HG03135 (cell line): ENCODE measurements around the gene PIK3R1.

Source experiments
- ATAC-seq: cut with Tn5 transposase; IDR thresholded peaks from one replicate; pipeline ENCODE4 v1.9.1; 2021; ENCODE audit warnings: mild to moderate bottlenecking, moderate library complexity; ENCODE audit not compliant: unreplicated experiment

Gene PIK3R1

DNA sequence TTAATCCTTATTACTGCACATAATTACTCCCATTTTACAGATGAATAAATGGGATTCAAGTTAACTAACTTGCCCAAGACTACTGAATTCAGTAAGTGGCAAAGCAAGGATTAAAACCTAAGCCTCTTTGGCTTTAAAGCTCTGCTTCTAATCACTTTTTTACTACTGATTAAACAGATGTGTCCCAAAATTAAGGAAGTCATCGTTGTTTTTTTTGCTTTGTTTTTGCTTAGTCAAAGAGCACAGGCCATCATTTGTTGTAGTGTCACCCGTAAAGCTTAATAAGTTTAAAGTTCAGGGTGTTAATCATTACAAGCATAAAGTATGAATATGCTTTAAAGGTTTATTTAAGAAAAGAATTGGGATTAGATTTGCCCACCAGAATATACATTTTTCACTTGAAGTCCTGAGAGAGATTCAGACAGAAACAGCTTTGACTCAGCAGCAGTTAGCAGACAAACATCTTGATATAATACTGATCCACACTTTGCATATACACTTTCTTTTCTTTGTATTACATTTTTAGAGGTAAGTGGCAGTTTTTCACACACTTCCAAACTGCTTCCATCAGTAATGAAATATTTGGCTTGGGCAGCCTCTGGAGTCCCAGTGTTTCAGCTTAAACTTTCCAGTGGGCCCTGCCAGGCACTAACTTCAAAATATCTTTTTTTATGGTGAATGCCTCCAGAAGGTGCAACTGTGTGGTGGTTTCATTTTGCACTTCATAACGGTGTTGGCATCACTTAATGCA lies 52.7 kb downstream of the PIK3R1 start:
- no peak for ATAC-seq

DNA sequence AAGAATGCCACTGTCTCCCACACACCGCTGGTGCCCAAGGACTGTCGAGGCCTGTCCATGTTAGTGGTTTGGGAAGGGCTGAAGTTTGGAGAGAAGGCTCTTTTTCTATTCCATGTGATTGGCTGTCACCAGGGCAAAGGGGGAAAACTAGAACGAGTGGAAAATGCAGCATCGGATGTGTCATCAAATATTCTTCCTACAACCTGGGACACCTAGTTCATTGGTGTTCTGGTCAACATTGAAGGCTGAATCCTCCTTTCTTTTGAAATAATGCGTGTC lies 53.2 kb downstream of the PIK3R1 start:
- ATAC-seq = no peak

DNA sequence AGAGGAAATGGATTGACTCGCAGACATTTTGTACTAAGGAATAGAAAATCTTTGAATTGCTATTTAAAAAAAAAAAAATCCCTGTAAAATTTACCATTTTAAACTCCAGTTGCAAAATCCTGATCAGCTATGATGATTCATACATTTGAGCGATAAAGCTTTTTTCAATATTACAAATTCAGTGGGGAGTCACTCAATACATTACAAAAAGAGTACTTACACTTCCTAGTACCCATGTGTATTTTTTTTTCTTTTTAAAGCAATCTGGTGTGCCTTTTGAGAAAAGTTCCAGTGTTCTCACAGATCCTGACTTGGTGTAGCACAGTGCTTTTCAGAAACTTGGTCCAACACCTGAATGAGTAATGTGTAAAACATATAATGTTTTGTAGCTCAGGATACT lies 54.3 kb downstream of the PIK3R1 start:
- no peak for ATAC-seq

DNA sequence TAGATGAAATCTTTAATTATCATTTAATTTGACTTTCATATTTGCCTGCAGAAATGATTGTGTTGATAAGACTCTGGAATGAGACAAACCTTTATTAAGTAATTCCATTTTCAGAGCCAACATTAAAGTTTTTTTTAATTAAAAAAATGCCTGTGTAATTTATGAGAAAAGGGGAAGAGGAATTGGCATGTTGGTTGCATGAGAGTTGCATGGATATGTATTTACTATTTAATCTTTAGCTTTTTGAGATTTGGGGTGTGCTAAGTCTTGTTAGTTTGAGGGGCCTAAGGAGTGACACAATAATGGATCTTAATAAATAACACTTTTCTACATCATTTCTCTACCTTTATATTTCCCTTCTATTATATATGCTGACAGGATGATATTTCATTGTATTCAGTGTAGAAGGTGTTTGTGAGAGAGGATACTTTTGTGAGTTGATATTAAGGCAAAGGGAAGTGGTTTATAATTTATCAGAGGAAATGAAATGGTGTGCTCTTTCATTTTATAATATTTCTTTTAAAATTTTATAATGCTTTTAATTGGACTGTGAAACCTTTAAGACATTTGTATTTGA lies 54.9 kb downstream of the PIK3R1 start:
- no peak for ATAC-seq

DNA sequence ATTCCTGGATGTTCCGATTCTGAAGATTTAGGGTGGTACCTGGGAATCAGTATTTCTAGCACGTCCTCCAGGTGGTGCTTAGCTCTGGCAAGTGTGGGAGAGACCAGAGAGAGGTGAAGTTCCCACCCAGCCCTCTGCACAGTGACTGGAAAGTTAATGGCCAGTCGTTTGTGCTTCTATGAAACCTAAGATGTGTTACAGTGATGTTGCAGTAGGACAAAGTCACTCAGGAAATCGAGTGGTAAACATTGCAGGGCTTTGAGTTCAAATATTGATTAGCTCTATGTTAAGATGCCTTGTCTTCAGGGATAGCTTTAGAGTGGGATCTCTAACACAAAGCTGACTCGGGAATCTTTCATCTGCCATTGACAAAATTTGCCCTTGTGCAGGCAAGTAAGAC lies 55.6 kb downstream of the PIK3R1 start:
- no peak for ATAC-seq

DNA sequence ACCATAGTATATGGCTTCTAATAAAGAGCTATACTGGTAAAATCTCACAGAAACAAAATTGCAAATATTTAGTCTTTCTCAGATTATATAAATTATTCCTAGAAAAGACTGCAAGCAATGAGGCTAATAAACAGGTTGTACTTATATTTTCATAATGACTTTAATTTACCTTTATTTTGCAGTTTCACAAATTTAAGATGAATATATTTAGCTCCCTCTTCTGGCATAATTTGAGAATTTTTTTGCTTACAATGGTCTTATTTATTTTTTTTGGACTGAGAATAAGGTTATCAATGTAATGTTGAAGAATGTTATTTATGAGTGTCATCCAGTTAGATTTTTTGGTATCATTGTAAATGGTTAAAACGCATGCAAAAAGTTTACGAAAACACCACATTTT lies 56.7 kb downstream of the PIK3R1 start:
- no peak for ATAC-seq

DNA sequence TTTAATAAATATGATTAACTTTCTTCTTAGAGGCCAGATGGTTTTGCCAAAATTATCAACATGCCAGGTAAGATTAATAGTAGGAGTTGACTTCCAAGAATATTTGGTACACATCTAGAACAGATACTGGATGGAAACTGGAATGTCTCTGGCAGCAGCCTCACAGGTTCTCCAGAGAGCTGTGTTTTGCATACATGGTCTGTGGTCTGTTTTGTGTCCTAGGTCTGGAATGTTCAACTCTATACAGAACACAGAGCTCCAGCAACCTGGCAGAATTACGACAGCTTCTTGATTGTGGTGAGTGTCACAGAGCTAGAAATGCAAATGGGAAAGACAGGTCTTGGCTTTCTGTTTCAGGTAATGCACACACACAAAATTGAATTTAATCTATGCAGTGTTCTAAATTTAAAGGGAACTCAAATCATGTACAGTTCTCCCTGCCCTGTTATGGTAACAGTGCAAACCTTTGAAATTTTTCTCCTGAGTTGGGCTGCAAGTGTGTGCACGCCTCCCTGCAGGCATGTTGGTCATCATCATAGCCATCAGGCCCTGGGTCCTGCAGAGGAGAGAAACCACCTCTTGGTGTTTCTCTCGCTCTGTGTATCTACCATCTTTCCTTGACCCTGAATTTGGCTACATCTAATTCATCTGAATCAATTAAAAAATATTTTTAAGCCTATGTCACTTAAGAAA lies 58.3 kb downstream of the PIK3R1 start:
- ATAC-seq = no peak

DNA sequence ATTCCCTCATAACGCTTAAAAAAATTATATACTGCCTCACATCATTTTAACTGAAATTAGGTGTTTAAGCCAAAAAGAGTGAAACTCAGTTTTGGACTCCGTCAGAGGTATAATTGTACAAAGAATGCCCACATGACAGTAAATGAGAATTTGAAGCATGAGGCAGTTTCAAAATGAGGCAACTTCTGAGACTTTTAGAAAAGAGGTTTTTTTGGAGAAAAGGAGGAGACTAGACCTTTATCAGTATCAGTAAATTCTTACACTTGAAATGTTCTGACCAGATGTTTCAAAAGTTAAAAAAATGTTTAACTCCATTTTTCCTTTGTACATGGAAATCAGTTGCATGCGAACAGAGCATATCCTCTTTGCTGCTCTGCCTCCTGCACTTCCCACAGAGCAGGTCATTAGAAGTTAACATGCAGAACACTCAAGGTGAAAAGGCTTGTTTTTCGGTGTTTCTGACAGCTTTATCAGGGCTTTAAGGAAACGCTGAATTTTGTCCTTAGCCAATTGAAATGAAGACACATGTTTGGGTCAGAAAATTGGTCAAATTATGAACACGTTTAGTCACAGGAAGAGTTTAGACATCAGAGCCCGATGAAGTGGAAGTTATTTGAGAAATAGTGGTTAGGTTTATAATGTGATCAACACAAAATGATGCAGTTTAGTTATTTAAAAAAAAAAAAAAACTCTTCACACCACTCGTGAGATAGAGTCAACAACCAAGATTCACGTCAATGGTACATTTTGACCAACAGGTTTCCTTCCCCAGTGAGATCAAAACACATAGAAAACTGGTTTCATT lies 59.5 kb downstream of the PIK3R1 start:
- ATAC-seq = no peak

DNA sequence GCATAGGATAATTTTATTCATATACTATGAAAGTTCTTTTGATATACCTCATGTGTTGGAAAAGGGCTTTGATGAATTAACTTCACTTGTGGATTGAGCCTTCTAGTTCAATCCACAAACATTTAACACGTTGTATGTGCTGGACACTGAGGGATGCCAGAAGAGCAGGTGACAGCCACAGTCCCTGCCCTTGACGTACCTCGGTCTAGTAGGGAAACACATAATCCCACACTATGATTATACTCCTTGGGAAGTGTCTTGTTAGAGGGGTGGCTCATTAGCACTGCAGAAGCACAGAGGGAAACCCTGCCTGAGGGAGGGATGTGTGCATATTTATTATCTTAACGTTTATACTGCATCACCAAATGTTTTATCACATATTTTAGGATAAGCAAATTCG lies 61.2 kb downstream of the PIK3R1 start:
- ATAC-seq = no peak

DNA sequence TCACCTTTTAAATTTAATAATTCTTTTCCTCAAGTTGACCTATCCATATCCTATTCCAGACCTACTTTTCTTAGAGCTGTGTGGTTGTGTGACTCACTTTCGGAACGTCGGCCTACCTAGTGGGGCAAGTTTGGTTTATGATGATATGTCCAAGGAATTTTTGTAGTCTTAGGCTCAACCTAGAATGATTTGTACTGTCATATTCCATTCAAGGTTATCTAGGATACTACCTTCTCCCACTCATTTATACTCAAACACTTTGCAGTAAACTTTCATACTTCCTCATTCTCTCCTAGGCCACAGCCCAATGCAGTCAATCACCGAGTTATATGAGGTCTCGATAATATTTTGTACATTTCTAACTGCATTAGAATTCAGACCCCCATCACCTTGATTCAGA lies 61.9 kb downstream of the PIK3R1 start:
- no peak for ATAC-seq

DNA sequence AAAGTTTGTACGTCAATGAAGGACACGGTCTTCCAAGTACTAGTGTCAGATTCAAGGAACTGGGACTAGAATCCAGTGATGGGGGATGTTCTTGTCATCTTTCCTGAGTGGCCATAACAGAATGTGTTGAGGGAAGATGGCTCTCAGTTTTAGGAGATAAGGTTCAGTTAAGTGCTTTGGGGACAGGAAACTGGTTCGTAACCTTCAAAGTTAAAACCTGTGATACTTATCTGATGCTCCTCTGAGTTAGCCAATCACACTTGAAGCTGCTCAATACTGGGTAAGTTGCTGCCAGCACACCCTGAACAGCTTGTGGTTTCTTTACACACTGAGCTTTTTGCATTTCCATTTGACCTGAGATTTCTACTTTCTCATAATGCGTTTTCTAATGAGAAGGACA lies 64.4 kb downstream of the PIK3R1 start:
- no peak for ATAC-seq

DNA sequence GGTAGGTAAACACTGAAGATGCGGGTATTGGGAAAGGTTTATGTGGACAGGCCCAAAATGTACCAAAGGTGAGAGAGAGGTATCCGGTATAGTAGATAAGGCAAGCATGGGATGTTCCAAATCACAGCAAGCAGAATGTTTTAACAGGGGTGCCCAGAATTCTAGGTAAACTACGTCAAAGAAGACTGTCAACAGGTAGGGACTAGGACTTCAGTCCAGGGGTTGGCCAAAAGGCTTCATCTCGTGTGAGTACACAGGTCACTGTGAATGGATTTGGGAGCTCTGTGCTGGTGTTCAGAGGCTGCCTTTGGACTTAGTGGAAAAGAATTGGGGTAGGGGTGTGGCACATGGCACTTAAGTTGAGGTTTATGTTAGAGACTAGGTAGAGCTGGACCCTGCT lies 66.4 kb downstream of the PIK3R1 start:
- ATAC-seq = no peak

DNA sequence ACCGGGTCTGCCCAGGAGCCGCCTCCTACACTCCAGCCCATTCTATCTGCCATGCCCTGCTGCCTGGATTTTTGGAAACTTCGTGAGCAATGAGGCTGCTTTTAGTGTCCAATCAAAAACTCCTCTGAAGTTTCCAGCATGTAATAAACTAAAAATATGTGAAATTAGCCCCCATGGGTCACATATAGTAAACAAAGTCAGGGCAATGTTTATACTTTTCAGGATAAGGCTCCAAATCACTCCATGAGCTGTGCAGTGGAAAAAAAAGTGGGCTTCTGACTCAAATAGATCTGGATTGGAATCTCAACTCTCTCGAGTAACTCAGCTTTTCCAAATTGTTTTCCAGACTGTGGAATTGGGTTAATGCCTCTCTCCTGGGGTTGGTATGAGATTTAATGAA lies 68.2 kb downstream of the PIK3R1 start:
- no peak for ATAC-seq

DNA sequence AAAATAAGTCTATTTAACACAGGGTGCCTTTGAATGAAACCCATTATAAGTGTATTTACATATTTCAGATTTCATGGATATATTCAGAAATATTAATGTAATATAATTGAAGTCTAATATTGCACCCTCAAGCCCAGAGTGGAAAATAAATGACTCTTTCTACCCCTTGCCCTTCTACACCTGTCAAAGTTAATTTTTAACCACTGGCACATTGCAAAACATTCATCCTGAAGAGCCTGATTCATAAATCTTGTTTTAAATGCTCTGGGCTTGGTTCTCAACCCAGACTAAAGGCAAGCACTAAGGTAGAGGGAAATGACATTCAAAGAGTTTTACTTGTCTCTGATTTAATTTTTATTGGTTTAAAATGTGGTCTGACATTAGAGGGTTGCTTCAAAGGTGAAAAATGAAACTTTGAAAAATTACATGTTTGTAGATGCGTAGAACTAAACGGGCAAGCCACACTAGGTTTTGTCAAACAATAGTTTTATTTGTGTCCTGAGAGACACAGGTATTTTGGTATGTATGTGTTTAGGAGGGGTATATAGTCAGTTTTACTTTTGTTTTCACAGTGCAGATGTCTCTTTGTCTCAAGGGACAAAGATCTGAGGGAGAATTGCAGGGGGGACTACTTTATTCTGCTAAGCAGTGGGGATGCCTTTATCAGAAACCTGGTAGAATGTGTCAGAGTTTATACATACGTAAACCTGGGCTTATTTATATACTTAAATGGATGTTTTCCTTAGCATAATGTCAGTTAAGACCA lies 69.7 kb downstream of the PIK3R1 start:
- peak; percentile 36 for ATAC-seq

DNA sequence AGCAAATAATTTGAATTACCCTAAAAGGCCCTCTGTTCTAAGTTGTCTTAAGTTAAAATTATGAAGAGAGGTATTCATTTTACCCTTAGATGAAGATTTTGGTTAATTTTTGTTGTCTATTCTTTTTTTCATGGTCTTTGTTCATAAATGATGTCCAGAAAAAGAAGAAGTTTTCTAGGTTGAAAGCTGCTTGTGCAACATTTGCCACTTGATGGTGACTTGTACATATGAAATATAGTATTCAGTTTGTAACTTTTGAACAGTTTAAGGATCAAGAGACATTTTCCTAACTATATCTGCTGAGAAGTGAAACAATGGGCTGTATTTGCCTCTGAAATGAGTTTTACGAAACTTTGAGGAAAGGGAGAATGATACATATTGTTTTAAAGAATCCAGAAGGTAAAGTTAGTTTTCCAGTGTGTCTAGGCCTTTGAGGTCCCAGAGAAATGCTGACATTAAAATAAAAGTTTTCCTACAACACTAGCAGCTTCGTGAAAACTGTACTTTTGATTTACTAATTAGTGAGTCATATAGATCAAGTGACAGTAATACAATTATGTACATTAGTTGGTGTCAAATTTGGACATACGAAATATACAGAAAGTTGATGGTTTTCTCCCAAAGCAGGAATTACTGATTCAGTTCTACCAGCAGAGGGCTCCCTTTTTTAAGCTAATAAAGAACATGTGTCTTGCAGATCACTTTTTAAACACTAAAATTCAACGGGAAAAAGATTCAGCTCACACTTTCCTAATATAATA lies 70.5 kb downstream of the PIK3R1 start:
- ATAC-seq = no peak

DNA sequence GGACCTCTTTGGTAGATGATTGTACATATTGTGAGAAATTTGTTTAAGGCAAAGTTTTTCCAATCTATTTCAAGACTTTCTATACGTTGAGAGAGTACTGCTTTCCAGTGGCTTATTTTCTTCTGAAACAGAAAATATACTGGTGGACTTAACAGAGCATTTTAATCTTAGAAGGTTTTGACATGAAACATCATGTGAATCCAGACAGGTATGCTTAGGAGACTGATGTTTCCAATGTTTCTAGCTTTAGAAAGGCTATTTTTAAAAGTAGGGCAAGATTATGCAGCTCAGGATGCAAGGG lies 71.0 kb downstream of the PIK3R1 start:
- no peak for ATAC-seq

DNA sequence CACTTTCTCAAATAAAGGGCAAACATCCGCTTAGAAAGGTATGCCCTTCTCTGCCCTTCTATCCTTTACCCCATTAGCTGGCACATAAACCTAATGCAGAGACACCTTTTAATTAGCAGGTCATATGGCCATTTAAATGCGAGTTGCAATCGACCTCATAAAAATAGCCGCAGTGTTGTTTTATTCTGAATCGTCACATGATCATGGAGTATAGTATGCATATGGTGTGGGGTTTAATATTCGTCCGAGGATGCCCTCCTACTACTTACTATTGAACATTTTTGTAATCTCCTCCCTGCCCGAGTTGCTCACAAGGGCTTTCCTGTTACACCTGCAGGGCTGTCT lies 72.0 kb downstream of the PIK3R1 start:
- no peak for ATAC-seq

DNA sequence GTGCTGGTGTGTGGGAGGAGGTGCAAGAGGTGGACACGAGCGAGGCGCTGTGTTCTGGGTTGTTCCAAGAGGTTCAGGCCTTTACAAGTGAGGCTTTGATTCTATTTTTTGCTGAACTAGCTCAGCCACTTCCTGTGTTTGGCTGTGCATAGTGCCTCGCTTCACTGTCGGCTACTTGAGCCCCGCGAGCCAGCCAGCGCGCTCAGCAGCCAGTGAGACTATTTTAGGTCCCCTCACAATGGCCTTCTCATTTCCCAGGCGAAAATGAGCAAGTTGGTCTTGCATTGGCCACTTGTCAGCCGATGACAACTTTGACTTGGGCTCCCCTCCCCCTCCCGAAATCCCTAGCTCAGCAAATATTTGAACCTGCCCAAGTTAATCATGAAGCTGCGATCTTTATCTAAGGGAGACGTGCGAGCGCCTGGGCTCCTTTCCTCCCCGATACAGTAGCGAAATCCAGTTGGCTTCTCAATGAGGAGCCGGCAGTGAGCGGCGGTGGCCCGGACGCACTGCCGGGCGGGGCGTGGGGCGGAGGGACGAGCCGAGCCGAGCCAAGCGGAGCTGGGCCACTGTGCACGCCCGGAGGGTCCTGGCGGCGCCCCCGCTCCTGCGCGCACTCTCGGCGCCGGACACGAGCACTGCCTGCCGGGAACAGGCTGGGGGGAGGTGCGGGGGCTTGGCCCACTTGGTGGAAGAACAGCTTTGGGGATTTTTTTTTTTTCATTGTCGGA lies 72.6 kb downstream of the PIK3R1 start:
- ATAC-seq = peak; percentile 68

DNA sequence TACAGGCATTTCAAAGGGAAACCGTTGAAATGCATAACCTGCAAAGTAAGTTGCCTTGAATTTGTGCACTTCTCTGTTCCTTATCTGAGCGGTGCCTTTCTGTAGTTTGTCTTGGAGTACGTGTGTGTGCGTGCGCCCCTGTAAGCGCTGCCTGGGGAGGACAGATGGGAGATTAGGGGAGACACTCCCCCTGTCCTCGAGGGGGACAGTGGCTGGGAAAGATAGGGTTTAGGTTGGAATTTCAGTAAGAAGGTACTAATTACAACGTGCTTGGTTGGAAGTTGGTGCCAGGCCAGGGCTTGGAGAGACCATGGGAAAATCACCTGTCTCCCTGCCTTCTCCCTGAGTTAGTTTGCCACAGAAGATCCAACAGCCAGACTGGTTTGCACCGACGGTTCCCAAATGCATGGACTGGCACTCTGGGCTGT lies 73.2 kb downstream of the PIK3R1 start:
- ATAC-seq = peak; percentile 13

DNA sequence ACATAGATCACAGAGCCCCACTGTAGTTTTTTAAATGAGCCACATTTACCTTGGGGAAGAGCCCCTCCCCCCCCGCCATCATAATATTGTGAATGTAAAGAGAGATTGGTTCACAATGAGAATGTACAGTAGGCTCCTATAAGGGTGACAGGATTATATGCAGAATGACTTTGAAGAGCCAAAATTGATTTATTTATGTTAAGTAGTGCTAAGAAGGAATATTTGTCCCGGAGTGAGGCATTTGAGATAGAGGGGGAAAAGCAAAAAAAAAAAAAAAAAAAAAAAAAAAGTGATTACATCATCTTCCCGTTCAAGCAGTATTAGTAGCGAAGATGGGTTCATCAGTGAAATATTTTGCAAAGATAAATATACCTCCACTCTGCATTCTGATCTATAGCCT lies 73.9 kb downstream of the PIK3R1 start:
- no peak for ATAC-seq
